NCI-H345 treated with DMSO at 0.1 percent for 48 hours (cell line): ENCODE measurements around the gene WDR3.
"Not testable (repeated sequence)": the region's sequence is repeated elsewhere in the genome, so short reads cannot be mapped to it uniquely, and the experiment has no call there.

Experiments
- DNase-seq: peaks from one replicate; lab custom pipeline; 2025; ENCODE audit not compliant: unreplicated experiment; lab: John Stamatoyannopoulos, UW

The WDR3 gene

DNA sequence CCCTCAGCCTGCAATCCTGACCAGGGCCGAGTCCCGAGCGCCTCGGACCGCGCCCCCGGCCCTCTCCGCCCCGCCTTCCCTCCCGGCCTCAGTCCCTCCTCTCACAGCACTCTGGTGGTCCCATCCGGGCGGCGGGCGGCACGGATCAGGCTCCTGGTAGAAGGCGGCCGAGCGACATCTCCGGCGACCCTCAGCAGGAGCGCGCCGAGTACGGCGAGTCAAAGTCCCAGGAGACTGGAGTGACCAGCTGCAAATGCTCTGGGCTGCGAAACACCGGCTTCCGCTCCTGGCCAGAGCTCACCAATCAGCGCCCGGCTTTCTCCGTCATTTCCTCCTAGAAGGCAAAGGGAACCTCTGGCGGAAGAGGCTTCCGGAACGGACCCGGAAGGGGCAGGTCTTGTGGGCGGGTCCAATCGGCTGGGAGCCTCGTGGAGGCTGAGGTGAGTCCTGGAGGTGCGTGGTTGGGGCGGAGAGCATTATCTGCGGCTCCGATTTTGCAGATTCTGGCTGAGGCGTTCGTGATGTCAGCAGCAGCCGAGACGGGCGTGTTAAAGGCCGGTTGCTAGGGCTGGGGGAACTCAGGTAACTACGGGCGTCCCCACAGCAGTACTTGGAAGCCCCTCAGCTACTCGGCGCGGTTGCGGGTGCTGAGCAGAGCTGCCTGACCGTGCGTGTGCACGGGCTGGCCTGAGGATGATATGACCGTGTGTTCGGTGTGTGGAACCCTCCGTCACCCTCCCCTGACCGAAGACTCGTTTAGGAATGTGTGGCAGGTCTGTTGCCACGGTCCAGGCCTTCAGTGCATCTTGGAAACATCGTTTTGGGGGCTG, at the start of gene WDR3, which contains the start of gene GDAP2:
Gene WDR3, plus strand, starts transcription at position 397 of the 830 bp plus-strand sequence. CDS start 3,581 bp downstream, outside the sequence.
Gene GDAP2, minus strand, starts transcription at position 279 of the 830 bp plus-strand sequence. CDS start 9,264 bp downstream, outside the sequence.
- peak; percentile 98 for DNase-seq

DNA sequence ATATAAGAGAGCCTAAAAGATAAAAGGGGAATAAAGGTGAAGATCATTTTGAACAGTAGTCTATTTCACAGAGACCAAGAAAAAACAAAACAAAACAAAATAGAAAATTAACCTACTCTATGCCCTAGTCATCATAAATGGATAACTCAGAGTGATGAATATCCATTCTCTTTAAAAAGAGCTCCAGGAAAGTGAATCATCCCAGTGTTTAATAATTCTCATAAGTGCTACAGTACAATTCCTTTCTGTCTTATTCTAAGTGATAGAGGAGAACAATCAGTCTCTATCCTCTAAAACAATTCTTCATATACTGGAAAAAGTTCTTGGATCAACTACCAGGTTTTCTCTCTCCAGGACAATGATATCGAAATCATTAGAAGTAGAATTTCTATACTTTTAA, 45.9 kb upstream of the WDR3 start:
- no peak for DNase-seq

DNA sequence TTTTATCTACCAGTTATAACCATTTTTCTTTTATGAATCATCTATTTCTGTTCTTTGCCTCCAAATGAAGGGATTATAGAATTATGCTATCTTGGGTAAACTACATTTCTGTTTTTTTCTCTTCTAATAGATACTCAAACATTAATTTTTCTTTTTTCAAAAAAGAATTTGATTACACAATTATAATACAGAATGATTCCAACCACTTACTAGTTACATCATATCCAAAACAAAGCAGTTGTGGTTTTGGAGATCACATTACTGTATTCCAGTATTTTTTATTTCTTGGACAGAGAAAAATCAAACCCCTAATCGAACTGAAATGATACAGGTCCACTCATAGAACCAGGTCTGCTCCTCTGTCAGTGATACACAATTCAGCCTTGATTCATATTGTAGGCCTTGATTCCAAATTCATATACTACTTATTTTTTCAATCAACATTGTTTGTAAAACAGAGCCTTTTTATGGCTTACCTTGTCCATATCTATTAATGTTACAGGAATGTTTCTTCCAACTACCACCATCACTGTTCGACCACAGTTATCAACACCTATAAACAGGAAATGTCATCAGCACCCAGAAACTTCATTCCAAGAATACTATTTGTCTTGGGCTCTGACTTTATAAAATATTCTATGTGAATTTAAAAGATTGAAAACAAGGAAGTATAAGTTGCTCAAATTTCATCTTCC, 43.3 kb upstream of the WDR3 start:
- DNase-seq: no peak

DNA sequence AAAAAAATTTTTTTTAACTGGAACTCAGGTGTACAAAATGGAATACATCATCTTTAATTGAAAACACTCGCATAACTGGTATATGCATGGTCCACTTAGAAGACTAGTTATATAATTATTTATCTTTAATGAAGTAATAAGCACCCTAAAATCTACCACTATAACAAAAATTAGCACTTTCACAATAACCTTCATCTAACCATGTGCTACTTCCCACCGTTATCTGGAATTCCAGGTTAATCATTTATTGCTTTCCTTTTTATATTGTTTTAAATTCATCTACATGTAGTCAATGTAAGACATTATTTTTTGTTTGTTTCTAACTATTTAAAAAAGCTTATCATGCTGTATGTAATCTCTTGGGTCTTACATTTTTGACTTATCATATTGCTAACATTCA, 39.1 kb upstream of the WDR3 start:
- no peak for DNase-seq

DNA sequence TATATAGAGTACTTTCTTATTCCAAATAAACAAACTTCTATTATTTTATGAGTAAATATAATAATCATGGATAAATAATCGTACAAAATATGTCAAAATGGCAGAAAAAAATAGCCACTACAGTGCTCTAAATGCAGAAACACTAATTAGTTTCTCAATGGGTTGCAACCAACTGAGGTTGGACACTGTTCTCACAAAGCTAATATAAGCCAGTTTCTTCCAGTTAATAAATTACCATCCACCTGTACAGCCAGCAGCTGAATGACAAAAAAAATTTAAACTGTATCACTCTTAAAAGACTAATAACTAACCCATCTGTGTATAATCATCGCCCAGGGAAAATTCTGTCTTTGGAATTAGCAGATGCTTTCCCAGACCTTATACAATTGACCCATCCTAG, 37.0 kb upstream of the WDR3 start:
- no peak for DNase-seq

DNA sequence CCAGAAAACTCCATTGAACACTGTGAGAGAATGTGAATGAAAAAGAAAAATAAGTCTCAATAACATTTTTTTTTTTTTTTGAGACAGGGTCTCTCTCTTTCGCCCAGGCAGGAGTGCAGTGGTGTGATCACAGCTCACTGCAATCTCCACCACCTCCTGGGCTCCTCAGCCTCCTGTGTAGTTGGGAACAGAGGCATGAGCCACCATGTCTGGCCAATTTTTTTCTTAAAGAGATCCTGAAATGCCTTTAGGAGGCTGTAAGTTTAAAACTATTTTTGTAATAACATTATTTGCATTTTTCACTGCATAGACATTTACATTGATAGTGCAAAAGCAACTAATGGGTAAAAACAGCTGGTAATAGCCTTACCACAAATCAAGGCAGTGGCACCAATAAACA, 35.5 kb upstream of the WDR3 start:
- no peak for DNase-seq

DNA sequence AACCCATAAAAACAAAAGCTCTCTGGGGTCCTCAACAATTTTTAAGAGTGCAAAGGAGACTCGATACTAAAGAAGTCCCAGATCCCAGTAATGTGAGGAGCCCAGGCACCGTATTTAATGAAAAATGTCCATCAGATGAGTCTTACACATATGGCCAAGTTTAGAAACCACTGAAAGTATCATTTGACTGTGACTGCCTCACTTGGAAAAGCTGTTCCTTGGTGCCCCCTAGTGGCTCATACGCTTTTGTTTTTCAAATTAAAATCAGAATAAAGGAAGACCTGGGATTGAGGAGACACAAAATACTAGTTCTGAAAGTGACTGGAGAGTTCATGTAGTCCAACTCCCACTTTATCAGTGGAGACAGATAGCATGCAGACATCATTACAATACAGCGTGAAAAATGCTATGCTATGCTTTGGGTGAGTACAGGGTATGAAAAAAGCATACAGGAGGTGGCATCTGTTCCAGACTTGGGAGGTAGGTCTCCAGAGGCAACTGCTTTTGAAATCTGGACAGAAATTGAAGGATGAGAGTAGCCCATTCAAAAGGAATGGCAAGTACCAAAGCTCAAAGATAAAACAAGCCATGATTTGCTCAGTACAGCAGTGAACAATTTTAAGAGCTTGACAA, 33.9 kb upstream of the WDR3 start:
- DNase-seq: peak; percentile 60

DNA sequence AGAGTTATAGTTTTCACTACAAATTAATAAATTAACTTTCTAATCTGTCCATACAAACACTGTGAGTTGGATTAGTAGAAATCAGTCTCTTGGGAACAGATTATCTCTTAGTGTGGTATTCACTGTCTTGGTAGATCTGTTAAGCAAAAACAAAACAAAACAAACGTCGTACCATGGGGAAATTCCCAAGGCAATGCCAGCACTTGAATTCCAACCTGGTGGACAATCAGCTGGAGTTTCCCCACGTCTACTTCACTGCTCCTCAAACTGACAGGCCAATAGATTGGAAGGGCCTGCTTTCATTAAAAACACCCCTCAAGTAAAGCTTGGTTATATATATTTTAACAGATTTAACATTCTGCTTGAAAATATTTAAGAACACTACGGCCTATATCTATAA, 32.0 kb upstream of the WDR3 start:
- no peak for DNase-seq

DNA sequence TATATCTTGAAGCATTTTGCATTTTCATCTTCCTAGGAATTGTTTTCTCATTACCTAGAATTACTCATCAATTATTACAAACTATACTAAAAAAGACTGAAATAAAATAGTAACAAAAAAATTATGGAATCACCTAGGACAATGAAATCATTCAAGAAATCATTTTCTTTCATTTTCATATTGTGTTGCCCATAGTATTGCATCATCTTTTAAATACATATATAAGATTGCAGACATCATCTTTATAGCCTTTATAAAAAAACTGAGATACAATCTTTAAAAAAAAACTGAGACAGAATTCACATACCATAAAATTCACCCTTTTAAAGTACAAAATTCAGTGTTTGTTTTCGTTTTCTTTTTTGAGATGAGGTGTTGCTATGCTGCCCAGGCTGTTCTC, 29.7 kb upstream of the WDR3 start:
- no peak for DNase-seq

DNA sequence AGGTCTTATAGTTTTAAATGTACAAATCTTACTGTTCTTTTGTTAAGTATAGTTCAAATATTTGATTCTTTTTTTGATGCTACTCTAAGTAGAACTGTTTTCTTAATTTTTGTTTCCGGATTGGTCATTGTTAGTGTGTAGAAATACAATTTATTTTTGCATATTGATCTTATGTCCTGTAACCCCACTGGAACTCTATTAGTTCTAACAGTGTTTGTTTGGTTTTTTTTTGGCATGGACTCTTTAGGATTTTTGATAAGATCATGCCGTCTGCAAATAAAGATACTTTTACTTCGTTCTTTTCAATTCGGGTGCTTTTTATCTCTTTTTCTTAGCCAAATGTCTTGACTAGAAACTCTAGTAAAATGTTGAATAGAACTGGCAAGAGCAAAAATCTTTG, 26.6 kb upstream of the WDR3 start:
- no peak for DNase-seq

DNA sequence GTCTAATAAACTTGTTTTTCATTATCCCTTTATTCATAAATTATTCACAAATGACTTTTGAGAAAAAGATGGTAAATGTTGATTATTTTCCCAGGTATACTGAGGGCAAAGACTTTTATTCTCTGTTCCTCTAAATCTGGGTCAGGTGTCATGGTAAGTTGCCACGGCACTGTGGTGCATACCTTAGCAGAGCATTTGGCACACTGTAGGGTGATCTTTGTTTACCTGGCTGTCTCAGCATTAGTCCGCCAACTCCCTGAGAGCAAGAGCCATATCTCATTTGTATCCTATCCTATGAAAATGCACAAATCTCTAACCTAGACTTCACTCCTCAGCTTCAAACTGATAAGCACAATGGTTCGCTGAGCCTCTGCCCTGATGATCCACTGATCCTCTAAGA, 25.1 kb upstream of the WDR3 start:
- DNase-seq: no peak

DNA sequence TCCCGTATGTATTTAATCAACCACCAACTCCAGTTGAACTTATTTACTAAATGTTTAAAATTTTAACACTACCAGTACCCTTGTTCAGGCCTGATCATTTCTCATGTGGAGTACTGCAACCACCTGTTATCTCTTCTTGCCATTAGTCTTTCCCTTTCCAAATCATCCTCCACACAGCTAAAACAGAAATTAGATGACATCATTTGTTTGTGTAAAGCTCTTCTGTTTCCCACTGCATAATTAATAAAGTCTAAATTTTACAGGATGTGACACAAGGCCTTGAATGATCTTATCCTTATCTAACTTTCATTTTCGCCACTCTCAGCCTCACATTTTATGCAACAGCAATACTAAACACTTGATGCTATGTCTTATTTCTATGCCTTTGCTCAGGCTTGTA, 24.5 kb upstream of the WDR3 start:
- no peak for DNase-seq

DNA sequence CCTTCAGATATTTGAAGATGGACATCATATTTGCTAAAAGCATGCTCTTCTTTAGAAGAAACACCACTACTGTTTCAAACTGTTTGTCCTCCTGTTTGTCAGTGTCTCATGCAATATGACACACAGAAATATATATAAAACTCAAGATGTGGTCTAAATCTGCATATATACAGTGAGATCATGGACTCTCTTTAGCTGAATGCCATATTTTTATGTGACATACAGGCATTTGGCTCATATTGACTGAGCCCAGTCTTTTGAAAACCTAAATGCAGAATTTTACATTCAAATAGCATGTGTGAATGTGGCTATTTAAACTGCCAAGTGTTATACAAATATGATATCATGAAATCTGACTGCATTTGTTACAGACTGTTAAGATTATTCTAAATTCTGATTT, 18.5 kb upstream of the WDR3 start:
- DNase-seq: no peak

DNA sequence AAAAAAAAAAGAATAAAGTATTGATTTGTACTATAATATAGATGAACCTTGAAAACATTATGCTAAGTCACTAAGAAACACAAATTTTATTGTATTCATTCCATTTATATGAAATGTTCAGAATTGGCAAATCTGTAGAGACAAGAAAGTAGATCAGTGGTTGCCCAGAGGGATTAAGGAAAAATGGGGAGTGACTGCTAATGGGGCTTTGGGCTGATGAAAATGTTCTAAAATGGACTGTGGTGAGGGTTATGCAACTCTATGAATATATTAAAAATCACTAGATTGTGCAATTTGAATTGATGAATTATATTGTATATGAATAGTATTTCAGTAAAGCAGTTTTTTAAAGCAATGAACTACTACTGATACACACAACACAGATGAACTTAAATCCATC, 10.2 kb upstream of the WDR3 start:
- no peak for DNase-seq

DNA sequence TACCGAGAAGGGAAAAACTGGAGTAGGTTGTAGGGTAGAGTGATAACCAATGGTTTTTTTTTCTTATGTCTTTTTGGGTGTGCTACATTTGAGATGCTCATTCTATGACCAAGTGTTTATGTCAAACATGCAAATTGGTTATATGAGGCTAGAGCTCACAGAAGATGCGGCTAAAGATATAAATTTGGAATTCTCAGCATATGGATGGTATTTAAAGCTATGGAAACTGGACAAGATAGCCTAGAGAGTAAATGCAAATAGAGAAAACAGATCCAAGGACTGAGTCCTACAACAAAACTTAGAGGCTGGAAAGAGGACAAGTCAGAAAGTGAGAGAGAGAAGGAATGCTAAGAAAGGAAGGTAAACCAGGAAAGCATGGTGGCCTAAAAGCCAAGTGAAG, 7.5 kb upstream of the WDR3 start:
- no peak for DNase-seq

DNA sequence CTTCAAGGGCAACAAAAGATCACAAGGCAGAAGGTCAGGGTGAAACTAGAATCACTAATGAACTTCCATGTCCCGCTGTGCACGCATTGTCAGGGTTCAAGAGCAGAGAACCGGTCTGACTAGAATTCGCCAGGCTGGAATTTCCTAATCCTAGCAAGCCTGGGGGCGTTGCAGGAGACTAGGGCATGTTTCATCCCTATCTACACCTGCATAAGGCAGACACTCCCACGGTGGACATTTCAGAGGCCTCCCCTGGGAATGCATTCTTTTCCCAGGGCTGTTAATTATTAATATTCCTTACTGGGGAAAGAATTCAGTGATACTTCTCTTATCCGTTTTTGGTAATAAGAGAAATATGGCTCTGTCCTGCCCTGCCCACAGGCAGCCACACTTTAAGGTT, 6.8 kb upstream of the WDR3 start:
- DNase-seq: not testable (repeated sequence)

DNA sequence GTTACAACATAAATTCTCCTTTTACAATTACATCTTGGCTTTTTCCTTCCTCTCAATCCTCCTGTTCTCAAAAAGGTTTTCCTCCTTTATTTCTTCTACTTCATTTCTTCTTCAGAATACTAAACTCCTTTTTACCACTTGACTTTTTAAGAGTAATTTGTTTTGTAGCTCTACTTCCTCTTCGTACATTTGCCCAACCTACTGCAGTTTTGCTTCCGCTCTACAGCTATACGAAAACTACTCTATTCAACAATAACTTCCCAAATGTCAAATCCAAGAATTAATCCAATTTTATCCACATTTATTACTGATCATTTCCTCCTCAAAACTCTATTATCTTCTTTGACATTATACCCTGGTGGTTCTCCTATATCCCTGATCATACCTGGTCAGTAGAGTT, 3.6 kb upstream of the WDR3 start:
- DNase-seq: no peak

DNA sequence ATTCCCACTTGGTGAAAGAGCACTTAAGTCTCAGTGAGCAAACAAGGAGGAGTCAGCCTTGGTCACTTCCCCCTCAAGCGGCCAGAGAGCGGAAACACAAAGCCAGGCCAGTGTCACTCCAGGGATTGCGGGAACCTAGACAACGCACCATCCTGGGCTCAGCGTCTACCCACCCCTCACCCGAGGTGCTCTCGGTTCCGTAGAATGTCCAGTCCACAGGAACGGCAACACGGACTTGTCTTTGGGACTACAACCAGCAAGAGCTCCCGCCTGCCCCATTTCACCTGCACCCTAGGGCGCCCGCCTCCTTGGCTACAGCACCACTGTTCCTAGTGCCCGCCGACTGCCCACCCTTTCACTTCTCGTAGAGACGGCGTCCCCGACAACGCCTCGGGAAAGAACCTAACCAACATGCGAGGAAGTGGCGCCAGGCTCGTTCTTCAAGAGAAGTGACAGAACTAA, 627 bp upstream of the WDR3 start:
- DNase-seq: peak; percentile 42

DNA sequence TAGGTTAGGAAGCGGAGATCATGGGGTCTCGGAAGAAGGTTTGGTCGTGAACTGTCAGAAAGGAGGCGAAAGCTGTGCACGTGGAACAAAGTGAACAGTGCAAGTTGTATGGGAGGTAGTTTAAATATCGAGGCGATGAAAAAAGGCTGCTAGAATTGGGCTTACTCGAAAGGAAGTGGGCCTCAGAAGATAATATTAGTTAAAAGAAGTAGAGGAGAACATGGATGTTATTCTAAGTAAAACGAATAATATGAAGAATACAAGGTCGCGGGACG, 571 bp downstream of the WDR3 start:
- DNase-seq: no peak

DNA sequence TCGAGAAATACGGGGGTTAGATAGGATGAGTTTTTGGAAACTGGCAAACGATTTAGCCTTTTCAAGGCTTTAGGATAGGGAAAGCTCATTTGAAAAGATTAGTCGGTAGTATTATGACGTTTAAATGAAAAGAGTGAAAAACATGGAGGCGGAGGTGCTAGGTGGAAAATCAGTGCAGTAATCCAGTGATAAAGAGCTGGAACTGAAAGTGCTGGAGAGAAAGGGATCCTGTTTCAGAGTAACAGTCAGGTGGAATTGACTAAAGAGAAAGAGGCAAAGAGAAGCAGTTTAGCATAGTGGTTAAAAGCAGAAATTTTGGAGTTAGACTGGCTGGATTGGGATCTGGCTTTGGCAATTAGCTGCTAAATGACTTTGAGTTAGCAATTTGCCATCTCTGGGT, 945 bp downstream of the WDR3 start:
- no peak for DNase-seq

DNA sequence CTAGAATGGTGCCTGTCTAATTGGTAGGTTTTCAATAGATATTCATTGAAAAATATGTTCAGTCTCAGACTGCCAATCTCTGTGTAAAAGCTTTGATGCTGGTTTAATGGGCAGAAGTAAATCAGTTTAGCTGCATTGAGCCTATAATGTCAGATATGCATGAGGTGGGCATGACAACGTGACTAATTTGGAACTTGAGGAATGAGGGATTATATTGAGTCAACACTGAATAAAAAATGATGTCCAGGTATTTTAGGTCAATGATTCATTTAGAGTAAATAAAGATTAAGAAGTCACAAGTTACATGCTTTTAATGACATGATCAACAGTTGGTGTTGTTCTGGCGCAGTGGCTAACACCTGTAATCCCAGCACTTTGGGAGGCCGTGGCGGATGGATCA, 3.0 kb downstream of the WDR3 start:
- DNase-seq: no peak

DNA sequence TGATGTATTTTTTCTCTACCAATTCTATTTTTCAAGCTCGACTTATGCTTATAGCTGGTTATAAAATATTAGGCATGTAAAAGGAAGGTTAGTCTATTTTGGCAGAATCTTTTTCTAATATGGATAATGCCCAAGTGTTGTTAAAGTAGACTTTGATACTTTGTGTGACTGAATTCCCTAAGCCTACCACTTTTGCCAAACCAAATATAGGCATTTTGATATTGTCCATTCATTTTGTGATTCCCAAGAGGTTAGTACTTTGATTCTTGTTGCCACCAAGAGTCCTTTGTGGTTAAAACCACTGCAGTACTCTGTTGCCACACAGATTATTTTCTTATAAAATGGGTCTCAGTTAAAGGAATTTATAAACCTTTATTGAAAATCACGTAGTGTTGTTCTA, 4.2 kb downstream of the WDR3 start:
- no peak for DNase-seq
